ENCODE results near the gene DHTKD1. TPM values are rescaled to one million over a fixed set of nuclear protein-coding genes. Genes with fewer than 3 reads are reported as not detected.

DHTKD1 gene
- total and polyA plus RNA-seq, 10 of the 15 experiments (the other 5 are each of a cell fraction or from before 2014, with no cell fraction given): 11.3 to 35.0 (median 26.9) TPM

GRCh38 chr10:12164085-12164484 lies 95.3 kb downstream of the DHTKD1 start:
- no peaks in the 10 kb centered on the region for H3K79me2 ChIP-seq (ENCODE audit: control insufficient read depth, insufficient read depth, low read length)
- no peaks in the 10 kb centered on the region for H3K9me3 ChIP-seq (replicated peaks; ENCODE audit: control insufficient read depth, insufficient read depth, low read length)
- H3K9ac ChIP-seq (ENCODE audit: control insufficient read depth, insufficient read depth, low read length): no peak overlapping the region
- no peaks in the 10 kb centered on the region for H3K27me3 ChIP-seq (replicated peaks in 1 of 2; ENCODE audit: control insufficient read depth in 2 of 2, insufficient read depth in 2 of 2, low read length in 1 of 2)
- RAD21 ChIA-PET (ENCODE audit: unreplicated experiment): no interaction called here
- FAIRE-seq (no peak), ATAC-seq (no peak), DNase-seq (ENCODE audit: low read depth, low spot score) (no peak)
- H3K4me1 ChIP-seq (ENCODE audit: control insufficient read depth, insufficient read depth, low read length): no peaks in the 10 kb centered on the region
- no TSS peak for BruUV-seq (replicated peaks)
- 95% methylated on average over 12 of the region's 12 CpGs for WGBS (ENCODE audit: insufficient coverage, insufficient replicate concordance, low lambda C conversion rate, missing lambda C conversion rate)
- peaks cover 17 to 18% of the 10 kb centered on the region in 2 experiments; a peak in 3 of 4 replicates for H3K36me3 ChIP-seq (ENCODE audit: control insufficient read depth in 2 of 2, insufficient read depth in 2 of 2, low read length in 1 of 2)
- SMC1A ChIA-PET (ENCODE audit: uncharacterized antibody, unreplicated experiment): no interaction called here
- CTCF ChIA-PET: no interaction called here
- in situ Hi-C loops (cut with MboI) (no loop called here), intact Hi-C loops (cut with micrococcal nuclease; ENCODE audit: unreplicated experiment) (no loop called here)
- POLR2A ChIA-PET: interaction anchor here (0.5 to 0.6 kb wide), 2 partner anchors 45 to 107 kb away, joined by 4 to 5 read pairs; no protein-coding TSS in a partner anchor
- no peak overlapping the region for H3K4me3 ChIP-seq
- no peak overlapping the region for H3K4me2 ChIP-seq (ENCODE audit: control insufficient read depth, insufficient read depth)
- H4K20me1 ChIP-seq (ENCODE audit: control insufficient read depth, insufficient read depth): no peaks in the 10 kb centered on the region
- no peak overlapping the region for H3K27ac ChIP-seq (ENCODE audit: control insufficient read depth, insufficient read depth)
- no peak overlapping the region for H2AFZ ChIP-seq (ENCODE audit: control insufficient read depth, low read depth, low read length)
- no peak for TF ChIP-seq CEBPB (IDR thresholded peaks at IDR 0.05; ENCODE audit: borderline replicate concordance in 1 of 2, low read depth in 2 of 2, low read length in 2 of 2)

- CTCF ChIA-PET: no interaction called here
- WGBS (ENCODE audit: insufficient coverage, insufficient replicate concordance, low lambda C conversion rate, missing lambda C conversion rate): 63% methylated on average over 3 of the region's 3 CpGs
- peaks cover 18 to 22% of the 10 kb centered on the region in 2 experiments for H3K36me3 ChIP-seq (ENCODE audit: control insufficient read depth in 2 of 2, insufficient read depth in 2 of 2, low read length in 1 of 2)
- TF ChIP-seq MYC (IDR thresholded peaks at IDR 0.05; ENCODE audit: insufficient read depth, insufficient read length, insufficient replicate concordance, low read length, severe bottlenecking) (no peak), BACH1 (IDR thresholded peaks at IDR 0.05; ENCODE audit: borderline replicate concordance) (no peak), NKRF (conservative IDR thresholded peaks at IDR 0.05) (no peak), ZNF24 (IDR thresholded peaks at IDR 0.05) (no peak), YBX1 (IDR thresholded peaks at IDR 0.05) (no peak), BHLHE40 (IDR thresholded peaks at IDR 0.05; ENCODE audit: borderline replicate concordance in 1 of 2, low read depth in 2 of 2, low read length in 1 of 2) (no peak), TCF3 (IDR thresholded peaks at IDR 0.05; ENCODE audit: borderline replicate concordance, insufficient read depth, low read depth, low read length) (no peak), CTCF (IDR thresholded peaks at IDR 0.05 in 2 of 3, conservative IDR thresholded peaks at IDR 0.05 in 1 of 3; ENCODE audit: control insufficient read depth in 2 of 3, extremely low read depth in 1 of 3, insufficient read depth in 1 of 3, low read depth in 3 of 3, low read length in 3 of 3) (no peak)
Measured at GRCh38 chr10:12165036-12165435, 96.3 kb downstream of the DHTKD1 start.

More at GRCh38 chr10:12165036-12165435, 96.3 kb downstream of the DHTKD1 start:
- Histone ChIP-seq H3K9ac (ENCODE audit: control insufficient read depth, insufficient read depth, low read length) (no peak overlapping the region), H3K27me3 (replicated peaks in 1 of 2; ENCODE audit: control insufficient read depth in 2 of 2, insufficient read depth in 2 of 2, low read length in 1 of 2) (no peaks in the 10 kb centered on the region), H3K4me3 (no peak overlapping the region), H4K20me1 (ENCODE audit: control insufficient read depth, insufficient read depth) (no peaks in the 10 kb centered on the region), H3K4me2 (ENCODE audit: control insufficient read depth, insufficient read depth) (no peak overlapping the region), H3K4me1 (ENCODE audit: control insufficient read depth, insufficient read depth, low read length) (no peaks in the 10 kb centered on the region), H3K27ac (ENCODE audit: control insufficient read depth, insufficient read depth) (no peak overlapping the region), H2AFZ (ENCODE audit: control insufficient read depth, low read depth, low read length) (no peak overlapping the region), H3K79me2 (ENCODE audit: control insufficient read depth, insufficient read depth, low read length) (no peaks in the 10 kb centered on the region), H3K9me3 (replicated peaks; ENCODE audit: control insufficient read depth, insufficient read depth, low read length) (no peaks in the 10 kb centered on the region)
- ChIA-PET POLR2A (no interaction called here), SMC1A (ENCODE audit: uncharacterized antibody, unreplicated experiment) (no interaction called here), RAD21 (ENCODE audit: unreplicated experiment) (no interaction called here)
- BruUV-seq (replicated peaks): no TSS peak
- in situ Hi-C loops (cut with MboI): no loop called here
- DNase-seq (ENCODE audit: low read depth, low spot score) (no peak), ATAC-seq (no peak), FAIRE-seq (no peak)
- intact Hi-C loops (cut with micrococcal nuclease; ENCODE audit: unreplicated experiment): no loop called here
